ENCODE results near the gene WWP2.

WWP2 gene

DNA sequence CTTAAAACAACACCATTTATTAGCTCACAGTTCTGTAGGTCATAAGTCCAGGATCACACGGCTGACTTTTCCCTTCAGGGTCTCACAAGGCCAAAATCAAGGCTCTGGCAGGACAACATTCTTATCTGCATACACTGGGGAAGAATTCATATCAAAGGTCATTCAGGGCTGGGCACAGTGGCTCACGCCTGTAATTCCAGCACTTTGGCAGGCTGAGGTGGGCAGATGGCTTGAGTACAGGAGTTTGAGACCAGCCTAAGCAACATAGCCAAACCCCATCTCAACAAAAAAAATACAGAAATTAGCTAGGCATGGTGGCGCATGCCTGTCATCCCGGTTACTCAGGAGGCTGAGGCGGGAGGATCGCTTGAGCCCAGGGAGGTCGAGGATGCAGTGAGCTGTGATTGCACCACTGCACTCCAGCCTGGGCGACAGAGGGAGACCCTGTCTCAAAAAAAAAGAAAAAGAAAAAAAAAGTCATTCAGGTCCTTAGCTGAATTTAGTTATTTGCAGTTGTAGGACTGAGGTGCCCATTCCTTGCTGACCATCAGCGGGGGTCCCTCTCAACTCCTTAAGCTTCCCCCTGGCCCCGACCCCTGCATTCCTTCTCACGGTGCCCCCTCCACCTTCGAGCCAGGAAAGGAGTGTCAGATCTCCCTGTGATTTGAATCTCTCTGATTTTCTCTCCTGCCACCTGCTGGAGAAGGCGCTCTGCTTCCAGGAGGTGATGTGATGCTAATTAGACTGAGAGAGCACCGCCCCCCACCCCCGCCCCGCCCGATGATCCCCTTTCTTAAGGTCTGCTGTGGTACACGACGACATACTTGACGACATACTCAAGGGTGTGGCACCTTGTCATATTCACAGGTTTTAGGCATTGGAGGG is 97.2 kb downstream of the WWP2 start:
- Histone ChIP-seq H3K36me3 (ENCODE audit: insufficient read depth, low read length) (no peaks in the 10 kb centered on the region), H3K4me3 (ENCODE audit: low read depth, low read length) (no peak overlapping the region), H3K27ac (ENCODE audit: low read depth, low read length) (no peak overlapping the region), H2AFZ (ENCODE audit: low read length, unreplicated experiment) (no peak overlapping the region), H3K4me1 (ENCODE audit: control insufficient read depth, insufficient read depth, low read length, unreplicated experiment) (peaks cover 8% of the 10 kb centered on the region), H3K27me3 (ENCODE audit: insufficient read depth, low read length) (no peaks in the 10 kb centered on the region), H3K79me2 (ENCODE audit: control insufficient read depth, insufficient read depth, low read length, unreplicated experiment) (no peaks in the 10 kb centered on the region)

DNA sequence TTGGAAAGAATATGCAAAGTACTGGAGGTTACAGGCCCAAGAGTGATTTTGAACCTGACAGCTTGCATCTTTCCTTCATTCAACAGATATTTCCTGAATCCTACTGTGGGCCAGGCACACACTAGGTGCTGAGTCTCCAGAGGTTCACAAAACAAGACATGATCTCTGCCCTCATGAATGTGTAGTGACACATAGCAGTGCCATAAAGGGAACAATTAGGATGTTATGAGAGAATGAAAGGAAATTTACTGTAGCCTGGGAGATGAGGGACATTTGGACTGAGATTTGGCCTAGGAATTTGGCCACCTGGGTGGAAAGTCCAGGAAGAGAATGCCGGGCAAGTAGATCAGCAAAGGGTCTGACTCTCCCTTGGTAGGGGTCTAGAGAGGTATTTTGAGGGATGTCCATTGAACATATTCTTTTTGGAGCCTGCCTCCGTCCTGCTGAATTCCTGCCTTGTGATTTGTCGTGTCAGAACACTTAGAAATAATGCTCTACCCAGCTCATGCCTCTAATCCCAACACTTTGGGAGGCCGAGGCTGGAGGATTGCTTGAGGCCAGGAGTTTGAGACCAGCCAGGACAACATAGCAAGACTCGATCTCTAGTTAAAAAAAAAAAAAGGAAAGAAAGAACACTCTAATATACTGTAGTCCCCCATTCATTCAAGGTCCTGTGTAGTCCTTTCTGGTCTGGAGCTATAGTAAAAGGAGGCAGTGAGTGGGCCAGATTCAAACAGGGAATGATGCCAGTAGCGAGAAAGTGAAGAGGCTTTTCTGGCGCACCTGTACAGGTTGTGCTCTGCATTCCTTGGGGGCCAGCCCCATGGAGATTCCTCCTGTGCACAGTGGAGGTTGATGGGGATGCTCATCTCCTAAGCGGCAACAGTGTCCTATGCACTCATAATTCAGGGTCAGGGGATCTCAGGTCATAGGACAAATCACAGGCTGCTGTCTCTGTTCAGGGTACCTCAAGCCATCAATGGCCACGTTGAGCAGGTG is 98.4 kb downstream of the WWP2 start:
- Histone ChIP-seq H3K27ac (ENCODE audit: low read depth, low read length) (no peak overlapping the region), H3K36me3 (ENCODE audit: insufficient read depth, low read length) (no peaks in the 10 kb centered on the region), H3K4me3 (ENCODE audit: low read depth, low read length) (no peak overlapping the region), H3K79me2 (ENCODE audit: control insufficient read depth, insufficient read depth, low read length, unreplicated experiment) (no peaks in the 10 kb centered on the region), H3K27me3 (ENCODE audit: insufficient read depth, low read length) (no peaks in the 10 kb centered on the region), H2AFZ (ENCODE audit: low read length, unreplicated experiment) (no peak overlapping the region), H3K4me1 (ENCODE audit: control insufficient read depth, insufficient read depth, low read length, unreplicated experiment) (peaks cover 2% of the 10 kb centered on the region)

DNA sequence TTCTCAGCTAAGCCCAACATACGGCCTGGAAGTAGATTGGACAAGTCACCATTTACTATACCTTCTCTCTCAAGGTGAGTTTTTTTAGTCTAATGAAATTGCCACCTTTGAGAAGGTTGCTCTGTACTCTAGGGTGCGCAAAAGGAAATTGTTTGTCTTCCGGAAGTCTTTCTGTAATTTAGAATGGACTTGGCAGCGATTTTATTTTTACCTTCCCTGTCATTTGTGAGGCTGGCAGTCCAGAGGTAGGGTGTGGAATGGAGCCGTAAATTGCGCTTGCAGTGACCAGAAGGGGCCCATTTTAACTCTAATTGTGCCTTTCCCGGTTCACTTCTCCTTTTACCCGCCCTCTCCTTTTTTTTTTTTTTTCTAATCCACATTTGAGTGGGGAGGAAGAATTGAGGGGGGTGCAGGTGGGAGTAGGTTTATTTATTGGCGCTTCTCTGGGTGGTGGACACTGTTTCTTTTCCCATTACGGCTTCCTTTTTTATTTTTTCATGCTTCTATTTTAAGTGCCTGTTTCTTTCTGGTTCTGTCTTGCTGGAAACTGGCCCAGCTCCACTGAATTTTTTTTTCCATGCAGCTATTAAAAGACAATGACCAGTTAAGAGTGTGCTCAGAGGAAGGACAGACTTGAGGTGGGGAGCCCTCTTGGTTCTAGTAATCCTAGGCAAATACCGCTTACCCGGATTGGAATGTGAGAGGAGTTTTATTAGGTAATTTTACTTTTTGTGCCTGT is 99.3 kb downstream of the WWP2 start:
- H2AFZ ChIP-seq (ENCODE audit: low read length, unreplicated experiment): no peak overlapping the region
- no peak overlapping the region for H3K27ac ChIP-seq (ENCODE audit: low read depth, low read length)
- no peaks in the 10 kb centered on the region for H3K27me3 ChIP-seq (ENCODE audit: insufficient read depth, low read length)
- H3K79me2 ChIP-seq (ENCODE audit: control insufficient read depth, insufficient read depth, low read length, unreplicated experiment): no peaks in the 10 kb centered on the region
- H3K4me1 ChIP-seq (ENCODE audit: control insufficient read depth, insufficient read depth, low read length, unreplicated experiment): peaks cover 4% of the 10 kb centered on the region
- H3K4me3 ChIP-seq (ENCODE audit: low read depth, low read length): no peak overlapping the region
- no peaks in the 10 kb centered on the region for H3K36me3 ChIP-seq (ENCODE audit: insufficient read depth, low read length)

DNA sequence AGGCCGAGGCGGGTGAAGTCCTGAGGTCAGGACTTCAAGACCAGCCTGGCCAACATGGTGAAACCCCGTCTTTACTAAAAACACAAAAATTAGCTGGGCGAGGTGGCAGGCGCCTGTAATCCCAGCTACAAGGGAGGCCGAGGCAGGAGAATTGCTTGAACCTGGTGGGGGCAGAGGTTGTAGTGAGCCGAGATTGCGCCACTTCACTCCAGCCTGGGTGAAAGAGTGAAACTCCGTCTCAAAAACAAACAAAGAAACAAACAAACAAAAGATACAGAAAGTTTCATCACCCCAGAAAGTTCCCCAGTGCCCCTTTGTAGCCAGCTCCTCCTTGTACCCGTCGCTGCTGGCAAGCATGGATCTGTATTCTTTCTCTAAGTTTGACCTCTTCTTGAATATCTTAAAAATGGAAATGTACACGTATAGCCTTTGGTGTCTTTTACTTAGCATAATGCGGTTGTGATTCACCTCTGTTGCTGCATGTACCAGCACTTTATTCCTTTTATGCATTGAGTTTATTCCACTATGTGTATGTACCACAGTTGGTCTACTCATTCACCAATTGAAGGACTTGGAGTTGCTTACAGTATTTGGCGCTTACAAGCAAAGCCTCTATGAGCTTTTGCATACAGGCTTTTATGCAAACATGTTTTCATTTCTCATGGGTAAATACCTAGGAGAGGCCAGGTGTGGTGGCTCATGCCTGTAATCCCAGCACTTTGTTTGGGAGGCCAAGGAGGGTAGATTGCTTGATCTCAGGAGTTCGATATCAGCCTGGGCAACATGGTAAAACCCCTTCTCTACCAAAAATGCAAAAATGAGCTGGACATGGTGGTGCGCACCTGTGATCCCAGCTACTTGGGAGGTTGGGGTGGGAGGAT is 101.5 kb downstream of the WWP2 start:
- Histone ChIP-seq H3K4me3 (ENCODE audit: low read depth, low read length) (no peak overlapping the region), H3K4me1 (ENCODE audit: control insufficient read depth, insufficient read depth, low read length, unreplicated experiment) (peaks cover 4% of the 10 kb centered on the region), H3K27ac (ENCODE audit: low read depth, low read length) (no peak overlapping the region), H3K79me2 (ENCODE audit: control insufficient read depth, insufficient read depth, low read length, unreplicated experiment) (no peaks in the 10 kb centered on the region), H2AFZ (ENCODE audit: low read length, unreplicated experiment) (no peak overlapping the region), H3K36me3 (ENCODE audit: insufficient read depth, low read length) (no peaks in the 10 kb centered on the region), H3K27me3 (ENCODE audit: insufficient read depth, low read length) (no peaks in the 10 kb centered on the region)

DNA sequence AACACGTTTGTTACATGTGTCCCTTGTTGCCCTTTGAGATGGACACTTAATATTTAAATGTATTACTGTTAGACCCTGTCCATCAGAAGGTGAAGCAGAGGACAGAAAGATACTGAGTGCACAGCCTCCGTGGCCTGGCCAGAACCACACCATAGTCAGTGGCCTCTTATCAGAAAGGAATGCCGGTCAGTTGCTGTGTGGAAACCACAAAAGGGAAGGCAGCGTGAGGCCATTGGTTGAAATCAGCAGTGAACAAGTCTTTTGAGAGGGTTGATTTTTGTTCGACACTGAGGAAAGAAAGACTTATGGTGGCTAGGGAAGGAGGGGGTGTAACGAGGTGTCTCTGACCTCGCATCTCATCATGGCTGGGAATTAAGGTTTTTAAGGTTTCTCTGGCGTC is 103.6 kb downstream of the WWP2 start:
- Histone ChIP-seq H3K27me3 (ENCODE audit: insufficient read depth, low read length) (no peaks in the 10 kb centered on the region), H3K27ac (ENCODE audit: low read depth, low read length) (no peak overlapping the region), H2AFZ (ENCODE audit: low read length, unreplicated experiment) (no peak overlapping the region), H3K4me3 (ENCODE audit: low read depth, low read length) (no peak overlapping the region), H3K36me3 (ENCODE audit: insufficient read depth, low read length) (no peaks in the 10 kb centered on the region), H3K4me1 (ENCODE audit: control insufficient read depth, insufficient read depth, low read length, unreplicated experiment) (peaks cover 4% of the 10 kb centered on the region), H3K79me2 (ENCODE audit: control insufficient read depth, insufficient read depth, low read length, unreplicated experiment) (no peaks in the 10 kb centered on the region)

DNA sequence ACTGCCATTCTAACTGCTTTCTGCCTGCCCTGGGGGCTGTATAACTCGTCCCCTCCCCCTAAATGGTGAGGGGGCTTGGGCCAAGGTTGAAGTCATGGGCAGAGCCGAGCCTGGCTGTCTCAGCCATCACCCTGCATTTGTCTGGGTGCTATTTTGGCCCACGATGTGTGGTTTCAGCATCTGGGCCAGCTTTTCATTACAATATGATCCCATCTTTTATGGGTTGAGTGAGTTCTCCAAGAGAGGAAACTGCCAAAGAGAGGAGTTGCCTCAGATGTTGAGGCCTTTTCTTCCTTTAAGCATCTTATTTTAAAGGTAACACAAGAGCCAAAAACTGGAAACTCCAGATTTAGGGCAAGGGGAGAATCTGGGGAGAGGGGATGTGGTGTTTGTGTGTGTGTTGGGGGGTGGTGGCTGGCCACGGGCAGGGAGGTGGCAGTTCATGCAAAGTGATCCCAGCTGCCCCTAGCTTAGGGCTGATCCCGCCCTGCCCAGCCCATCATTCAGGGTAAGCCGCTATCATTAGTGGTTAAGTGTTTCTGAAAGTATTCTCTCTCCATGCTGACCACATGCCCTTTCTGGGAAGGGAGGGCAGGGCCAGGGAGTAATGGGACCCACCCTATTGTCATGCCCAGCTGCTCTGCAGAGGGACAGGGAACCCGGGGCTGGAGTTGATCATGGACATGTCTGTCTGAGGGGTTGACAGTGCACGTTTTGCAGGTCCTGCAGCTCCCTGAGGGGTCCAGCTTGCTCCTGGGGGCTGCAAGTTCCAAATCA is 105.8 kb downstream of the WWP2 start:
- Histone ChIP-seq H2AFZ (ENCODE audit: low read length, unreplicated experiment) (no peak overlapping the region), H3K4me1 (ENCODE audit: control insufficient read depth, insufficient read depth, low read length, unreplicated experiment) (peaks cover 4% of the 10 kb centered on the region), H3K27me3 (ENCODE audit: insufficient read depth, low read length) (no peaks in the 10 kb centered on the region), H3K4me3 (ENCODE audit: low read depth, low read length) (no peak overlapping the region), H3K79me2 (ENCODE audit: control insufficient read depth, insufficient read depth, low read length, unreplicated experiment) (no peaks in the 10 kb centered on the region), H3K36me3 (ENCODE audit: insufficient read depth, low read length) (no peaks in the 10 kb centered on the region), H3K27ac (ENCODE audit: low read depth, low read length) (no peak overlapping the region)

DNA sequence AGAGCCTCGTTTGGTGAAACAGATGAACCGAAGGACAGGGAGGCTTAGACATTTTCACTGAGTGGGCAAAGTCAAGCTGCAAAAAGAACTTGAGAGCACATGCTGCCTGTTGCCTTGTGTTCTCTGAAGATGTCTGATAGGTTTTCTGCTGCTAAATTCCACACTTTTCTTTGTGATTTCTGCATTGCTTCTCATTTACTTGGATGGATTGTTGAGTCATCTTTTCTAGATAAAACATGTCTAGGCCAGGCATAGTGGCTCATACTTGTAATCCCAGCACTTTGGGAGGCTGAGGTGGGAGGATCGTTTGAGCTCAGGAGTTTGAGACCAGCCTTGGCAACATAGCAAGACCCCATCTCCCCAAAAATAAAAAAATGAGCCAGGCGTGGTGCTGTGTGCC is 108.6 kb downstream of the WWP2 start:
- H3K27me3 ChIP-seq (ENCODE audit: insufficient read depth, low read length): no peaks in the 10 kb centered on the region
- H3K27ac ChIP-seq (ENCODE audit: low read depth, low read length): no peak overlapping the region
- no peaks in the 10 kb centered on the region for H3K79me2 ChIP-seq (ENCODE audit: control insufficient read depth, insufficient read depth, low read length, unreplicated experiment)
- no peak overlapping the region for H3K4me3 ChIP-seq (ENCODE audit: low read depth, low read length)
- H3K36me3 ChIP-seq (ENCODE audit: insufficient read depth, low read length): peaks cover 3% of the 10 kb centered on the region; the same call in 1 of the 2 replicates
- peaks cover 3% of the 10 kb centered on the region for H3K4me1 ChIP-seq (ENCODE audit: control insufficient read depth, insufficient read depth, low read length, unreplicated experiment)
- no peak overlapping the region for H2AFZ ChIP-seq (ENCODE audit: low read length, unreplicated experiment)

DNA sequence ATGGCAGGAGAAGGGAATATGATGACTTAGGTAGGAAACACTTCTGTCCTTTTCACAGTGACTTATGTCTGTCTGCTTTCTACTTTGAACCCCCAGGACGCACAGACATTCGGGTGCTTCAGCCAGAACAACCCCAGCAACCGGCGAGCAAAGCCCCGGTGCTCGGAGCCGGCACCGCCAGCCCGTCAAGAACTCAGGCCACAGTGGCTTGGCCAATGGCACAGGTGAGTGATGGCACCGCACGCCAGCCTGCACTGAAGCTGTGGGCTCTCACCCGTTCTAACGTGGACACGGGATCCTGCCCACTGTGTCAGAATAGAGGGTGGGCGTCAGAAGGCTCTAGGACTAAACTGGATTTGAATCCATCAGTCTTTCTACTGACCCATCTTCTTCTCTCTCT is 109.6 kb downstream of the WWP2 start:
- Histone ChIP-seq H2AFZ (ENCODE audit: low read length, unreplicated experiment) (no peak overlapping the region), H3K27ac (ENCODE audit: low read depth, low read length) (no peak overlapping the region), H3K79me2 (ENCODE audit: control insufficient read depth, insufficient read depth, low read length, unreplicated experiment) (no peaks in the 10 kb centered on the region), H3K4me3 (ENCODE audit: low read depth, low read length) (no peak overlapping the region), H3K4me1 (ENCODE audit: control insufficient read depth, insufficient read depth, low read length, unreplicated experiment) (no peaks in the 10 kb centered on the region), H3K36me3 (ENCODE audit: insufficient read depth, low read length) (peaks cover 8% of the 10 kb centered on the region), H3K27me3 (ENCODE audit: insufficient read depth, low read length) (no peaks in the 10 kb centered on the region)

DNA sequence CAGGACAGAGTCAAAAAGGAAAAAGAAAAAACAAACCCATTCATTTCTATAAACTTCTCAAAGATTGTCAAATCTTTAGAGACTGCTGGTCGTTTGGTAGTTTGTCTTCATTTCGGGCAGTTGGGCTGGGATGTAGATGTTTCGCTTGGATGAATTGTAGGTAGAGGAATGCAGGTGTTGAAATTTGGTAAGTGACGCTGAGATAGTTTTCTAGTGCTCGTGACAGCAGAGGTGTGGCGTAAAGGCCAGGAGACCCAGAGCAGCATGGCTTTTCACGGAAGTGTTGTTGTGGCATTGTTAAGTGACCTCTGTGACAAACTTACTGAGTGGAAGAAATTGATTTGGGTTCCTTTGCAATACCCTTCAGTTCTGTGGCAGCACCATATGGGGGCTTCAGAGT is 110.8 kb downstream of the WWP2 start:
- H3K36me3 ChIP-seq (ENCODE audit: insufficient read depth, low read length): peaks cover 11% of the 10 kb centered on the region
- no peaks in the 10 kb centered on the region for H3K4me1 ChIP-seq (ENCODE audit: control insufficient read depth, insufficient read depth, low read length, unreplicated experiment)

More for the DNA sequence above, 110.8 kb downstream of the WWP2 start:
- Histone ChIP-seq H3K27ac (ENCODE audit: low read depth, low read length) (no peak overlapping the region), H2AFZ (ENCODE audit: low read length, unreplicated experiment) (no peak overlapping the region), H3K79me2 (ENCODE audit: control insufficient read depth, insufficient read depth, low read length, unreplicated experiment) (no peaks in the 10 kb centered on the region), H3K4me3 (ENCODE audit: low read depth, low read length) (no peak overlapping the region), H3K27me3 (ENCODE audit: insufficient read depth, low read length) (no peaks in the 10 kb centered on the region)
